ENCODE measurements around the gene ENKUR. TPM values are rescaled to one million over a fixed set of nuclear protein-coding genes. Genes with fewer than 3 reads are reported as not detected.
"Not testable (repeated sequence)": the region's sequence is repeated elsewhere in the genome, so short reads cannot be mapped to it uniquely, and the experiment has no call there.

The ENKUR gene
- total RNA-seq, 1 experiment from 2014 or later, result not detected

GRCh38 chr10:24973163-24973562, 42.8 kb downstream of the ENKUR start:
- DNase-seq (ENCODE audit: low spot score), result no peak

- no peak for DNase-seq (ENCODE audit: low spot score)
Measured at GRCh38 chr10:24971374-24971773, 44.6 kb downstream of the ENKUR start.

DNA sequence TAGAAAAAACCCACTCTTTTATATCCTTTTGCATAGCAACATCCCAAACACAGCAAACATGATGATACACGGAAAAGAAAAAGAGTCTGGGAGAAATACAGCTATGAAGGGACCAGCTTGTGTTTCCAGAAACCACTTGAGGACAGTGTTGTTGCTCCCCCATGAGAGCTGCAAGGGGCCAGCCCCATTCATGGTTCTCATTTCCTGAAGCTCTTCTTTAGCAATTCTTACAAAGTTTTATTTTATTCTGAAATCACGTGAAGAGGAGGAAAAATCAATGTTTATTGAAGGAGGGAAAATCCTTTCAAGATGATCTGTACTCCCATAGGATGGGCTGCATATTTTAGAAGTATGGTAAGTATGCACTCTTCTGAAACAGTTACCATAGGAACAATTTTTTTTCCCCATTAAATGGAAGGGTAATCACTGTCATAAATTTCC, 46.1 kb downstream of the ENKUR start:
- no peak for DNase-seq (ENCODE audit: low spot score)

GRCh38 chr10:24968951-24969350, 47.0 kb downstream of the ENKUR start:
- DNase-seq (ENCODE audit: low spot score), result not testable (repeated sequence)

DNA sequence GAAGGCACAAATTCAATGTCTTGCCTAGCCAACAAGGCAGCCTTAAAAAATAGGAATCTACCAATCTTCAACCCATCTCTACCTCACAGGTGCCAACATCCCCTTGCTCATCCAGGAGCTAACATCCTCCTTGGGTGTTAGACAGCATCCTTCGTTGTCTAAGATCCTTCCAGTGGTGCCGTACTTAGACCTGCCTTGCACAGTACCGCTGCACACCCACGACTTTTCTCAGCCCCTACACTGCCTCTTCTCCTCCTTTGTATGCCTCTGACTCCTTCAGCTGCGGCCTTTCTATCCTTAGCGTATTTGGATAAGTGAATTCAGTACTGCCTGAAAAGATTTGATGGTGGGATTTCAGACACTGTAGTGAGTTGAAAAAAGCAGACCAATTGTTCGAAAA, 47.6 kb downstream of the ENKUR start:
- no peak for DNase-seq (ENCODE audit: low spot score)

- DNase-seq (ENCODE audit: low spot score), result no peak
Measured at GRCh38 chr10:24966962-24967481, 48.9 kb downstream of the ENKUR start.

DNA sequence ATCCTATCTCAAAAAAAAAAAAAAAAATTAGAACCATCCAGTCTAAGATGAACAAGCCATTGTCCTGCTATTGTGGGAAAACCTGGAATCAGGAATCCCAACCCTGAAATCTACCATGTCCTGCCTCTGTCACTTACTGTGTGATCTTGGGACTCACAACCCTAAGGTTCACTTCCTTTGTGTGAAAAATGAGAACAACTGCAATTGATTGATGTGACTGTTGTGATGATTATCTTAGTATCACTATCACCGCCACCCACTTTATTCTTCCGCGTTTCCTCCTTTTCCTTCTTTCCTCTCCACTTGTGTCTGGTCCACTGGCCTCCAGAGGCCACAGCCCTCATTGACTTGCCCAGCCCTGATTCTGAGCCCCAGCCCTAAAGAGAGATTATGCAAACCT, 50.9 kb downstream of the ENKUR start:
- DNase-seq (ENCODE audit: low spot score), result no peak

GRCh38 chr10:24963521-24964041, 52.4 kb downstream of the ENKUR start:
- DNase-seq (ENCODE audit: low spot score), result no peak

GRCh38 chr10:24962995-24963394, 53.0 kb downstream of the ENKUR start:
- DNase-seq (ENCODE audit: low spot score), result peak; percentile 85

DNA sequence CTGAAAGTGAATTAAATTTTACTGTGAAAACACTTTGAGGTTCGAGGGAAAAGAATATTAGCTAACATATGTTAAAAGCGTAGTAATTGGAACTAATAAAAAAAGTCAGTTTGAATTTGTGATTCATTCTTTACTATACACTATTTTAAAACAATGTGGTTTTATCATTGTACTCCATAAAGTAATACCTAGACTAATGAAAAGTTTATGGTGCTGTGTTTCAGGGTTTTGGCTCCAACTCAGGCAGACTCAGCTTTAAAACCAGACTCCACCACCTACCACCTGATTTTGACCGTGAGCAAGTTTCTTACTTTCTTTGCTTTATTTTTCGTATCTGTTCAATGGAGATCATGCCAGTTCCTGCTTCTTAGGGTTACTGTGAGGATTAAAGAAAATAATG, 54.4 kb downstream of the ENKUR start:
- no peak for DNase-seq (ENCODE audit: low spot score)

GRCh38 chr10:24959382-24959730, 56.6 kb downstream of the ENKUR start:
- no peak for DNase-seq (ENCODE audit: low spot score)

DNA sequence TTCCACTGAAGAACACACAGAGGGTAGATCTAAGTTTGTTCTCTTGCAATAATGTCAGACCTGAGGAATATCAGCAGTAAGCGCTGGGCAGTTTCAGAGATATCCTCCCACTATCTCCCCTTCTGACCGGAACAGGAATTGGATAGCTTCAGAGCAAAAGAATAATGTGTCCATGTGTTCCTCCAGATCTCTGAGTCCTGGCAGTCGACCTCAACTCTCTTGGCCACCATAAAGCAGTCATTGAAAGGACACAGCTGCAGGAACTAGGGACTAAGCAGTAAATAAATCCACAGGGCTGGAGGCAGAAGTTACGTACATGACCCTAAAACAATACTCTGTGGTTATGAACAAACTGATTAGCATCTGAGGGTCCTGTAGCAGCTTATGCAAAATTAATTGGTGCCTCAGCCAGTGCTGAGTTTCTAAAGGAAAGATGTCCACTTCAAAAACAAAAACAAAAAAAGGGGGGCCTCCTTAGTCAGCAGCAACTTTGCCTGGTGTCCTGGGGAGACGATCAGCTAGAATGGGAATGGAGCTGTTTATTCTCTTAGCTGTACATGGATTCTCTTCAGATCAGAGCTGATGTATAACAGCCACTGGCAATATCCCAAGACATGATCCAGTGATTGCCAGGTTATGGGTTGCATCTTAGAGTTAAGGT, 57.1 kb downstream of the ENKUR start:
- DNase-seq (ENCODE audit: low spot score), result peak; percentile 65

DNA sequence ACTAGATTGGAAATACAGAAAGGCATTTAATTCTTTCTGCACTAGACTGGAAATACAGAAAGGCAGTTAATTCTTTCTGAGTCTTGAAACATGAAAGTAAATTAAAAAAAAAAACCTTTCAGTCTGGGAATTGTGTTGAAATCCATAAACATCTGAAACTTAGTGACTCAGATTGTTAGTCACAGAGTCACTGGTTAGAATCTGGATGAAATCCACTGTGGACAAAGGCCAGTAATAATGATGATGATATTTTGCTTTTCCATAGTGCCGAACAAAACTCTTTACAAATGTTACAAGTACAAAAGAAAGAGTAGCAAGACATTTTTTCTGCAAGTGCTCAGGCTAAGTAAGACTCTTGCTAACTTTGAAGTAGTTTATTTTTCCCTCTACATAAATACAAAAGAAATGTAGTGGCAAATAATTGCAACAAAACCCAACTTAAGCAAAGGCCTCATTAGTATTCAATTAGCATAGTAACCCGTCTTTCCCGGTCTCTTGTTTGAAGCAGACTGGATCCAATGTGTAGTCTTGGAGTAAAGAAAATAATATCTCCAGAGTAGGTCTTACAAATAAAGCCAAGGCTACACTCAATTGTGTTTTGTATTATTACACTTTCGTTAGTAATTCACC, 57.8 kb downstream of the ENKUR start:
- DNase-seq (ENCODE audit: low spot score), result peak; percentile 85

- DNase-seq (ENCODE audit: low spot score), result not testable (repeated sequence)
Measured at GRCh38 chr10:24957624-24958051, 58.3 kb downstream of the ENKUR start.

DNA sequence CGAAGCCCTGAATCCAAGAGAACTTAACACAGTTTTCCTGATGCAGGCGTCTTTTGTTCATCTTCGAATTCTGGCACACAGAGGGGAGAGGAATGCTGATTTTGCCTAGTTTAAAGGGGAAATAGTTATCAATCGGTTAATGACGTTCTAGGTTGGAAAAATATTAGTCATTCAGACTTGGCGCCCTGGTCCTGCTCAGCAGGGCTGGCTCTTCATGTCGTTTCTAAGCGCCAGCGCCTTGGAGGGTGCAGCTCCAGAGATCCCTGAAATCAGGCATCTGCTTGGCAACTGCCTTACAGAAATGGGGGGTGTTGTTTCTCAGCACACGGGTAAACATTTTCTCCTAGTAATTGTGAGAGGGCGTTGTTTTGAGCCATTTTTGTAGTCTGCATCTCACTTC, 62.3 kb downstream of the ENKUR start:
- no peak for DNase-seq (ENCODE audit: low spot score)

DNA sequence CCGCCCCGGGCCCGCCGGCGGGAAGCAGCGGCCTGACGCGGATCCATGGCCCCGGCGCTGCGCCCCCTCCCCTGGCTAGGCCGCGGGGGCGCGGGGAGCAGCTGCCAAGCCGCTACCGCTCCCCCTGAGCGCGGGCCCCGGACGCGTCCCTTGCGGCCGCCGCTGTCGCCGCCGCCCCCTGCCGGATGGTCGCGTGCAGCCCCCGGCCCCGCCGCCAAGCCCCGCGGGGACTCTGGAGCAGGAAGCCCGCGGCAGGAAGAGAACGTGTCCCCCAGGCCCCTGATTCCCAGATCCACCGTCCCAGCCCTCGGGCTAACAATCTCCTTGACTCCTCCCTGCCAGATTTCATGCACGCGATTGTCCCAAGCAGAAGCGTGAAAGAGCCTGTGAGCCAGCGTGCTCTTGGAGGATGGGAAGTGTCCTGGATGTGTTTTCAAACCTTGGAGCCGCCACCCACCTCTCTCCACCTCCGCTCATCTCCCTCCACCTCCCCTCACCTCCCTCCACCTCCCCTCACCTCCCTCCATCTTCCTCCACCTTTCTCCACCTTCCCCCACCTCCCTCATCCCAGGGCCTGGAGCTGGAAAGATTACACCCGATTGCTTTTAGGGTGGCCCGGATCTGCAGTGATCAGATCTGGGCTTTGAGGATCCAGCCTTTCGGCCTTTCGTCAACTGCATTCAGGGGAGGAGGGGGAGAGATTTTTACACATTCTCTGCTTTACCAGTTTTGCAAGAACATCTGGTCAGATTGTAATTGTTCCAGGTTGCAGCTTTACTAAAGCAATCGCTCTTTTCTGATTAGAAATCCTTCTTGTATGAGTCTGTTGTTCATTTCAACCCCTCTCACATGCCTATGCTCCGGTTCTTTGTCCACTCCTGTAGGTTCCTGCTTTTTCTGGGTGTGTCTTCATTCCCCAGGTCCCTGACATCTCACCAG, 63.0 kb downstream of the ENKUR start:
- no peak for DNase-seq (ENCODE audit: low spot score)

DNA sequence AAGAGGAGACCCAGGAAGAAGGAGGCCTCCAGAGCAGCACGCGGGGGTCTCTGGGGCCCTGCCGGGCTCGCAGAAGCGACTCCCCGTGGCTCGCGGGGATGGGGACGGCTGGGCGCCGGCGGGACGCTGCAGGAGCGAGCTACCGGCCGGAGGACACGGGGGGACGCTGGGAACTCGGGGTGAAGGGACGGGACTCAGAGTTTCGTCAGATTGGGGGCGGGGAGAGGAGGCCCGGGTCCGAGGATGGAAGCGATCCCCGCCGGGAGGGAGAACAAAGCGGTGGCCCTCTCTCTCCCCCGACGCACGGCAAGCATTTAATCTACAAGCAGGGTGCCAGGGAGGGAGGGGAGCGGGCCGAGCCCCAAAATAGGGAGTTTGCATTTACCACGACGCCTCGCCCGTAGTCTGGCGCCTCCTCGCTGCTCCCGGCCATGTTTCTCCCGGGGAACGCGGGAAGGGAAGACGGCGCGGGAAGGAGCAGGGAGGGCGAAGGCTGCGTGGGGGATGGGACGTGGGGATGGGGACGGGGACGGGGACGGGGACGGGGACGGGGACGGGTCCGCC, 63.7 kb downstream of the ENKUR start, which contains the start of gene PRTFDC1:
PRTFDC1 (minus strand) TSS at position 464 of the 564 bp plus-strand sequence; CDS start at position 433, 31 bp downstream.
- no peak for DNase-seq (ENCODE audit: low spot score)

DNA sequence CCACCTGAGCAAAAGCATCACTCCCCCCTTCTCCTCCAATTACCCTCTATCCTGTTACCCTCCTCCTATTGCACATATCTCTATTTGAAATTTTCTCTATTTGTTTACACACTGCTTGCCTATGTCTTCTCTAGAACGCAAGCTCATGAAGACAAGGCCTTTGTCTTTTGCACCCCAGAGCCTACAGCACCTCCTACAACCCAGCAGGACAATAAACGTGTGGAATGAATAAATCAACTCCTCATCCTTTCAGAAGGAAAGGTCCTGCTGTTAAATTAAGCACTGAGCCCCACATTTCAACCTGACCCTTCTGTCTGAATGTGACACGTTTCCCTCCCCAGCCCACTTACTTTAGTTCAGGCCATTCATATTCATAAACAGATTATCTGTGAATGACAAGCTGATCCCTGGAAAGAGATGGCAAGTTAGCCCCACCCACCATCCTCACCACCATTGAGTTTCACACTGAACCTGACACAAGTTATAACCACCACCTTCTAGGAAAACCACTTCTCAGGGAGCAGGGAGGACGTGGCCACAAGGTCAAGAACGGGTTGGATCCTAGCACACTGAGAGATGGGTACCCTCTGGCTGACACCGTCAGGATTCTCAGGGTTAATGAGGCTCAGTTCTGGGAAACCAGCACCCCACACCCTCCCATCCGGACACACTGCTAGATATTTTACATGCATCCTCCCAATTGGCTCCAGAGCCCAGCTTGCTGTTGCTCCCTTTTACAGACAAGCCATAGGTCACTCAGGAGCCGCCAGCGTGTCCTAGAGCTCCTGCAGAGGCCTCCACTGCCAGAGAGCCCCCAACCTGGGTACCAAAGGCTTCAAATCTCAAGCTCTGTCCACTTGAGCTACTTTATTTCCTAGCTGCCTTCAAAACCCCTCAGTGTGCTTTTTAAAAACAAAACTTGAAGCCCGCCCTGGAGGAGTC, 64.5 kb downstream of the ENKUR start:
- DNase-seq (ENCODE audit: low spot score), result peak; percentile 34

DNA sequence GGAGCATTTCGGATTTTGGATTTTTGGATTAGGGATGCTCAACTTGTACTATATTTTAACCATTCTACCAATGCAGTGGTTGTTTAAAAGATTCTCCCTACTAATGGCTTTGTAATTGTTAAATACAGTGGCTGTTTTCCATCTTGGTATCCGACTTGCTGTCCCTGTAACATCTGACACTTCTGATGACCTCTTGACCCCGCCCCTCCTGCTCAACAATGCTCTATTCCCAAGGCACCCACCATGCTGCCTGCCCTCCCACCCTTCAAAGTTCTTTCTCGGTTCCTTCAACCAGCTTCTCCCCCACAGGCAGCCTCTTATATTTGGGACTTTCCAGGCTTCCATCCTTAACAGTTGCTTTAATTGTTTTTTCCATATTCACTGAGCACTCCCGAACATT, 65.5 kb downstream of the ENKUR start:
- DNase-seq (ENCODE audit: low spot score), result no peak

DNA sequence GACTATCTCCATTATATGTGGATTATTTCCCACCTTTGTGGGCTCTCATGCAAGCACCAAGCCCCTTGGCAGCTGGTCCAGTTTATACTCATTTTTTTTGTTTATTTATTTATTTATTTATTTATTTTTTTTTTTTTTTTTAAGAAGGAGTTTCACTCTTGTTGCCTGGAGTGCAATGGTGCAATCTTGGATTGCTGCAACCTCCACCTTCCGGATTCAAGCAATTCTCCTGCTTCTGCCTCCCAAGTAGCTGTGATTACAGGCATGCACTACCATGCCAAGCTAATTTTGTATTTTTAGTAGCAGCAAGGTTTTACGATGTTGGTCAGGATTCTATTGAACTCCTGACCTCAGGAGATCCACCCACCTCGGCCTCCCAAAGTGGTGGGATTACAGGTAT, 66.3 kb downstream of the ENKUR start:
- no peak for DNase-seq (ENCODE audit: low spot score)
